Measurements from ENCODE around the gene CES2. TPM values are rescaled to one million over a fixed set of nuclear protein-coding genes. Genes with fewer than 3 reads are reported as not detected.

Gene CES2
- total and polyA plus RNA-seq, 2 donors (not counting 1 experiment from before 2014, with no cell fraction given) = 23.5 to 47.8 TPM

DNA sequence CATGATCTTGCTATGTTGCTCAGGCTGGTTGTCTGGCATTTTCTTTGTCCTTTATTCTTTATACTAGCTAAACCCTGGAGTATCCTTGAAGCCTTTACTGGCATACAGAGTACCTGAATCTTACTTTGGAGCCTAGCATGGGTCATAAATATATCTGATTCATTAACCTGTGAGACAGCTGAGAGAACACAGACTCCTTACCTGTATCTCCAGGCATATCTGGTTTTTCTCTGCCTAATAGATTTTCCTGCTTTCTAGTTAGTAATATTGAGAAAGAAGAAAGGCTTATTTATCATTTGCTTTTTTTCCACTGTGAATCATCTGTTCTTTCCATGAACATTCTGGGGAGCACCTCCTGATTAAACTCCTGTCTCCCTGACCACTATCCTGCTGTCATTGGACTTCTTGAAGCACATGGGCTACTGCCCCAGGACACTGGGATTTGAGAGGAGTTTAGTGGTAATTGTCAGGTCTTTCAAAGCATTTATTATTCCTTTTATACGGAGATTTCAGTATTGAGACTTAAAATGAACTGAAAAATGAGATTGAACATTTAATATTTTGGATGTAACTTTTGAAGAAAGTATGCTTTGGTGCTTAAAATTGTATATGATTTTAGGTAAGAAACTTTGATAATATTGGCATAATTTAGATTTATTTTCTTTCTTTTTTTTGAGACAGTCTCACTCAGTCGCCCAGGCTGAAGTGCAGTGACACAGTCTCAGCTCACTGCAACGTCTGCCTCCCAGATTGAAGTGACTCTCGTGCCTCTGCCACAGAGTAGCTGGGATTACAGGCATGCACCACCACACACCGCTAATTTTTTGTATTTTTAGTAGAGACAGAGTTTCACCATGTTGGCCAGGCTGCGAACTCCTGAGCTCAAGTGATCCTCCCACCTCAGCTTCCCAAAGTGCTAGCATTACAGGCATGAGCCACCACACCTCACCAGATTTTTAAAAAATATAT lies 46.4 kb upstream of the CES2 start:
- 89% methylated on average over 3 of the region's 6 CpGs for WGBS (ENCODE audit: insufficient coverage)
- ATAC-seq (ENCODE audit: low read depth) (no peak), DNase-seq (no peak)
- ChIA-PET CTCF (interaction anchor here (1.2 to 1.5 kb wide), 3 partner anchors 8 to 21 kb away, joined by 3 to 5 read pairs (median 3); partner anchors contain the start of gene PDP2), POLR2A (no interaction called here)
- Histone ChIP-seq H3K9me3 (ENCODE audit: control extremely low read depth in 1 of 3, control insufficient read depth in 2 of 3, insufficient read depth in 1 of 3, low read length in 2 of 3) (no peaks in the 10 kb centered on the region), H3K4me2 (replicated peaks; ENCODE audit: low read depth, low read length, poor library complexity, severe bottlenecking) (no peak overlapping the region), H3K27me3 (replicated peaks in 1 of 4; ENCODE audit: control extremely low read depth in 1 of 4, control insufficient read depth in 3 of 4, insufficient read depth in 4 of 4, low read length in 3 of 4) (no peaks in the 10 kb centered on the region), H2AFZ (ENCODE audit: insufficient read depth, low read depth, low read length, poor library complexity, severe bottlenecking) (no peak overlapping the region), H4K20me1 (ENCODE audit: control insufficient read depth, insufficient read depth, low read length, poor library complexity, severe bottlenecking) (no peaks in the 10 kb centered on the region), H3K9ac (ENCODE audit: low read length) (no peak overlapping the region), H3K79me2 (ENCODE audit: control insufficient read depth, insufficient read depth, low read length) (no peaks in the 10 kb centered on the region), H3K4me1 (ENCODE audit: control insufficient read depth in 2 of 2, insufficient read depth in 2 of 2, low read length in 2 of 2) (no peaks in the 10 kb centered on the region), H3K4me3 (ENCODE audit: control extremely low read depth in 1 of 5, extremely low read depth in 1 of 5, insufficient read depth in 1 of 5, low read depth in 2 of 5, low read length in 4 of 5) (no peak overlapping the region), H3K27ac (ENCODE audit: low read length in 2 of 2) (no peak overlapping the region), H3K36me3 (replicated peaks in 1 of 2; ENCODE audit: control extremely low read depth in 1 of 2, control insufficient read depth in 1 of 2, extremely low read depth in 1 of 2, insufficient read depth in 2 of 2, low read length in 1 of 2) (peaks cover 0 to 21% of the 10 kb centered on the region in 2 experiments)
- H3K9me3 Mint-ChIP-seq (ENCODE audit: insufficient read depth) = no peaks in the 10 kb centered on the region
- no peak overlapping the region for H3K27ac Mint-ChIP-seq
- H3K4me1 Mint-ChIP-seq = no peaks in the 10 kb centered on the region
- intact Hi-C loops (cut with micrococcal nuclease) = no loop called here
- no peaks in the 10 kb centered on the region for H3K27me3 Mint-ChIP-seq
- no peak overlapping the region for H3K4me3 Mint-ChIP-seq
- TF ChIP-seq, protein P1, sequence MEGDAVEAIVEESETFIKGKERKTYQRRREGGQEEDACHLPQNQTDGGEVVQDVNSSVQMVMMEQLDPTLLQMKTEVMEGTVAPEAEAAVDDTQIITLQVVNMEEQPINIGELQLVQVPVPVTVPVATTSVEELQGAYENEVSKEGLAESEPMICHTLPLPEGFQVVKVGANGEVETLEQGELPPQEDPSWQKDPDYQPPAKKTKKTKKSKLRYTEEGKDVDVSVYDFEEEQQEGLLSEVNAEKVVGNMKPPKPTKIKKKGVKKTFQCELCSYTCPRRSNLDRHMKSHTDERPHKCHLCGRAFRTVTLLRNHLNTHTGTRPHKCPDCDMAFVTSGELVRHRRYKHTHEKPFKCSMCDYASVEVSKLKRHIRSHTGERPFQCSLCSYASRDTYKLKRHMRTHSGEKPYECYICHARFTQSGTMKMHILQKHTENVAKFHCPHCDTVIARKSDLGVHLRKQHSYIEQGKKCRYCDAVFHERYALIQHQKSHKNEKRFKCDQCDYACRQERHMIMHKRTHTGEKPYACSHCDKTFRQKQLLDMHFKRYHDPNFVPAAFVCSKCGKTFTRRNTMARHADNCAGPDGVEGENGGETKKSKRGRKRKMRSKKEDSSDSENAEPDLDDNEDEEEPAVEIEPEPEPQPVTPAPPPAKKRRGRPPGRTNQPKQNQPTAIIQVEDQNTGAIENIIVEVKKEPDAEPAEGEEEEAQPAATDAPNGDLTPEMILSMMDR (IDR thresholded peaks at IDR 0.05) = no peak
- TF ChIP-seq EZH2 (IDR thresholded peaks at IDR 0.05; ENCODE audit: borderline replicate concordance, insufficient read depth, low read depth, low read length, poor library complexity, severe bottlenecking) = no peak

DNA sequence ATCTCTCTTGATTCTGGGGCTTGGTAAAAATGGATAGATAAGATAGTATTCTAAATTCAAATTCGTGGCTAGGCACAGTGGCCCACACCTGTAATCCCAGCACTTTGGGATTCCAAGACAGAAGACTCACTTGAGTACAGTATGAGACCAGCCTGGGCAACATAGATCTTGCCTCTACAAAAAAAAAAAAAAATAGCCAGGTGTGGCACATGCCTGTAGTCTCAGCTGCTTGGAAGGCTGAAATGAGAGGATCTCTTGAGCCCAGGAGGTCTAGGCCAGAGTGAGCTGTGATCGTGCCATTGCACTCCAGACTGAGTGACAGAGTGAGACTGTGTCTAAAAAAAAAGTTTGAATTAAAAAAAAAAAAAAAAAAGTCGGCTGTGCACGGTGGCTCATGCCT lies 45.7 kb upstream of the CES2 start:
- POLR2A ChIA-PET = no interaction called here
- CTCF ChIA-PET = interaction anchor here (1.4 to 1.5 kb wide), 2 partner anchors 9 to 22 kb away, joined by 3 to 5 read pairs; partner anchors contain the start of gene PDP2
- no peak for ATAC-seq (ENCODE audit: low read depth)

More for the DNA sequence above, 45.7 kb upstream of the CES2 start:
- intact Hi-C loops (cut with micrococcal nuclease) = no loop called here
- no peak overlapping the region for H3K27ac Mint-ChIP-seq
- no peaks in the 10 kb centered on the region for H3K9me3 Mint-ChIP-seq (ENCODE audit: insufficient read depth)
- Histone ChIP-seq H3K4me3 (ENCODE audit: control extremely low read depth in 1 of 5, extremely low read depth in 1 of 5, insufficient read depth in 1 of 5, low read depth in 2 of 5, low read length in 4 of 5) (no peak overlapping the region), H3K36me3 (replicated peaks in 1 of 2; ENCODE audit: control extremely low read depth in 1 of 2, control insufficient read depth in 1 of 2, extremely low read depth in 1 of 2, insufficient read depth in 2 of 2, low read length in 1 of 2) (peaks cover 0 to 16% of the 10 kb centered on the region in 2 experiments), H4K20me1 (ENCODE audit: control insufficient read depth, insufficient read depth, low read length, poor library complexity, severe bottlenecking) (no peaks in the 10 kb centered on the region), H3K79me2 (ENCODE audit: control insufficient read depth, insufficient read depth, low read length) (no peaks in the 10 kb centered on the region), H3K4me2 (replicated peaks; ENCODE audit: low read depth, low read length, poor library complexity, severe bottlenecking) (no peak overlapping the region), H3K9me3 (ENCODE audit: control extremely low read depth in 1 of 3, control insufficient read depth in 2 of 3, insufficient read depth in 1 of 3, low read length in 2 of 3) (no peaks in the 10 kb centered on the region), H3K27ac (ENCODE audit: low read length in 2 of 2) (no peak overlapping the region), H3K9ac (ENCODE audit: low read length) (no peak overlapping the region), H3K27me3 (replicated peaks in 1 of 4; ENCODE audit: control extremely low read depth in 1 of 4, control insufficient read depth in 3 of 4, insufficient read depth in 4 of 4, low read length in 3 of 4) (no peaks in the 10 kb centered on the region), H3K4me1 (ENCODE audit: control insufficient read depth in 2 of 2, insufficient read depth in 2 of 2, low read length in 2 of 2) (no peaks in the 10 kb centered on the region), H2AFZ (ENCODE audit: insufficient read depth, low read depth, low read length, poor library complexity, severe bottlenecking) (no peak overlapping the region)
- no peak for DNase-seq
- TF ChIP-seq, protein P1 (IDR thresholded peaks at IDR 0.05) = no peak
- no peak for TF ChIP-seq EZH2 (IDR thresholded peaks at IDR 0.05; ENCODE audit: borderline replicate concordance, insufficient read depth, low read depth, low read length, poor library complexity, severe bottlenecking)
- 43% methylated on average over 1 of the region's 4 CpGs for WGBS (ENCODE audit: insufficient coverage)
- no peaks in the 10 kb centered on the region for H3K27me3 Mint-ChIP-seq
- no peaks in the 10 kb centered on the region for H3K4me1 Mint-ChIP-seq
- H3K4me3 Mint-ChIP-seq = no peak overlapping the region

All from B cell (primary cell).